Measurements from ENCODE around the gene ALDH1A1. TPM values are rescaled to one million over a fixed set of nuclear protein-coding genes. Genes with fewer than 3 reads are reported as not detected.

The ALDH1A1 gene
- total and polyA plus RNA-seq, 2 of the 8 experiments (the other 6 are each of a cell fraction or from before 2014, with no cell fraction given), result 0.50 to 0.82 TPM

GRCh38 chr9:72971411-72971810 lies 18.6 kb upstream of the ALDH1A1 start (continued):
- no peak for TF ChIP-seq CTCF (IDR thresholded peaks at IDR 0.05; ENCODE audit: control extremely low read depth in 1 of 3, insufficient read depth in 1 of 3, low read depth in 1 of 3, low read length in 3 of 3)
- TF ChIP-seq RNF2 (IDR thresholded peaks at IDR 0.05; ENCODE audit: borderline replicate concordance, low read depth, low read length, missing control alignments, poor library complexity, severe bottlenecking), result no peak
- no peak for TF ChIP-seq KDM4A (IDR thresholded peaks at IDR 0.05; ENCODE audit: low read depth, low read length, severe bottlenecking)
- no peak for TF ChIP-seq CHD1 (IDR thresholded peaks at IDR 0.05; ENCODE audit: low read depth, low read length)
- TF ChIP-seq BACH1 (IDR thresholded peaks at IDR 0.05; ENCODE audit: low read length), result no peak
- TF ChIP-seq CBX8 (IDR thresholded peaks at IDR 0.05; ENCODE audit: borderline replicate concordance, low read depth, low read length), result no peak
- no peak for TF ChIP-seq KDM5A (IDR thresholded peaks at IDR 0.05; ENCODE audit: low read length)

Measured in H1 (cell line).